ENCODE data around the gene IL36G.

Gene IL36G

GRCh38 chr2:113007250-113007649, 29.4 kb downstream of the IL36G start:
- no peak for TF ChIP-seq CTCF (conservative IDR thresholded peaks at IDR 0.05; ENCODE audit: low read depth, low read length)
- DNase-seq (ENCODE audit: low read depth), result no peak
- no peak overlapping the region for H3K4me3 ChIP-seq (ENCODE audit: low read depth, low read length)

GRCh38 chr2:113009622-113010021, 31.8 kb downstream of the IL36G start:
- H3K4me3 ChIP-seq (ENCODE audit: low read depth, low read length), result no peak overlapping the region
- TF ChIP-seq CTCF (conservative IDR thresholded peaks at IDR 0.05; ENCODE audit: low read depth, low read length), result no peak
- no peak for DNase-seq (ENCODE audit: low read depth)

- TF ChIP-seq CTCF (conservative IDR thresholded peaks at IDR 0.05; ENCODE audit: low read depth, low read length), result no peak
- H3K4me3 ChIP-seq (ENCODE audit: low read depth, low read length), result no peak overlapping the region
- DNase-seq (ENCODE audit: low read depth), result no peak
These were observed 32.3 kb downstream of the IL36G start for GRCh38 chr2:113010088-113010487.

GRCh38 chr2:113011108-113011507, 33.3 kb downstream of the IL36G start:
- H3K4me3 ChIP-seq (ENCODE audit: low read depth, low read length), result no peak overlapping the region
- no peak for TF ChIP-seq CTCF (conservative IDR thresholded peaks at IDR 0.05; ENCODE audit: low read depth, low read length)
- DNase-seq (ENCODE audit: low read depth), result no peak

- H3K4me3 ChIP-seq (ENCODE audit: low read depth, low read length), result no peak overlapping the region
These were observed 34.9 kb downstream of the IL36G start for GRCh38 chr2:113012436-113013335.

GRCh38 chr2:113013336-113013661, 35.5 kb downstream of the IL36G start:
- TF ChIP-seq CTCF (conservative IDR thresholded peaks at IDR 0.05; ENCODE audit: low read depth, low read length), result no peak
- H3K4me3 ChIP-seq (ENCODE audit: low read depth, low read length), result no peak overlapping the region
- no peak for DNase-seq (ENCODE audit: low read depth)

More at GRCh38 chr2:113012436-113013335, 34.9 kb downstream of the IL36G start:
- DNase-seq (ENCODE audit: low read depth), result peak; percentile 10
- no peak for TF ChIP-seq CTCF (conservative IDR thresholded peaks at IDR 0.05; ENCODE audit: low read depth, low read length)

- H3K4me3 ChIP-seq (ENCODE audit: low read depth, low read length), result no peak overlapping the region
- no peak for TF ChIP-seq CTCF (conservative IDR thresholded peaks at IDR 0.05; ENCODE audit: low read depth, low read length)
- DNase-seq (ENCODE audit: low read depth), result no peak
These were observed 36.3 kb downstream of the IL36G start for GRCh38 chr2:113014067-113014466.
